HEK293 (cell line): ENCODE measurements around the gene OR2S2.

Source experiments
- CTCF ChIA-PET: fragments of 350-600 bp; formaldehyde crosslinking; extraction: SDS; loops from one replicate; lab custom pipeline; 2021; ENCODE audit warnings: antibody characterized with exemption; lab: Yijun Ruan, JAX
- POLR2A ChIA-PET: fragments of 300-600 bp; formaldehyde crosslinking; extraction: SDS; loops from one replicate; lab custom pipeline; 2020; ENCODE audit warnings: antibody characterized with exemption, inconsistent platforms; lab: Yijun Ruan, JAX
- H3K27ac ChIP-seq: fragments of 200-500 bp; sonication (Bioruptor generic); 2 replicates; pipeline ENCODE4 v1.5.1; 2014; ENCODE audit warnings: low read depth, low read length, control low read depth, inconsistent platforms; ENCODE audit errors: extremely low read depth
- H3K36me3 ChIP-seq, 2 experiments: fragments of 200-500 bp in 1 of 2; sonication (Bioruptor generic) in 1 of 2; 1 replicate in 1 of 2; 2 replicates in 1 of 2; pipeline ENCODE4 v1.5.1; 2014 to 2017; ENCODE audit warnings: inconsistent platforms in 2 of 2, low read length in 2 of 2; ENCODE audit not compliant: control insufficient read depth in 2 of 2, insufficient read depth in 1 of 2
- H3K4me1 ChIP-seq: fragments of 200-500 bp; sonication (Bioruptor generic); 2 replicates; pipeline ENCODE4 v1.5.1; 2014; ENCODE audit warnings: mild to moderate bottlenecking, low read length, inconsistent platforms; ENCODE audit not compliant: control insufficient read depth, insufficient read depth
- H3K4me3 ChIP-seq: 2 replicates; pipeline ENCODE4 v1.5.1; 2011; ENCODE audit warnings: low read depth, mild to moderate bottlenecking, control low read depth, low read length, moderate library complexity
- H3K9me3 ChIP-seq: fragments of 200-500 bp; sonication (Bioruptor generic); 2 replicates; pipeline ENCODE4 v1.5.1; 2014; ENCODE audit warnings: low read depth, low read length, inconsistent platforms; ENCODE audit not compliant: control insufficient read depth, insufficient read depth
- GFI1B ChIP-seq: fragments of 450-650 bp; formaldehyde crosslinking; IDR thresholded peaks from 2 replicates; pipeline ENCODE4 v1.5.1; 2016; ENCODE audit warnings: missing biosample characterization, missing genetic modification characterization
- GLI2 ChIP-seq: fragments of 450-650 bp; formaldehyde crosslinking; IDR thresholded peaks from 2 replicates; pipeline ENCODE4; 2017; ENCODE audit warnings: missing biosample characterization, missing genetic modification characterization, low read depth, borderline replicate concordance
- HIC1 ChIP-seq: fragments of 450-650 bp; formaldehyde crosslinking; IDR thresholded peaks from 2 replicates; pipeline ENCODE4 v1.5.1; 2016; ENCODE audit warnings: missing biosample characterization, missing genetic modification characterization
- KLF10 ChIP-seq: fragments of 450-650 bp; IDR thresholded peaks from 2 replicates; pipeline ENCODE4 v1.5.1; 2018; ENCODE audit warnings: missing biosample characterization, mild to moderate bottlenecking, missing genetic modification characterization
- KLF7 ChIP-seq: fragments of 450-650 bp; formaldehyde crosslinking; IDR thresholded peaks from 2 replicates; pipeline ENCODE4 v1.5.1; 2016; ENCODE audit warnings: missing biosample characterization, missing genetic modification characterization, borderline replicate concordance
- KLF9 ChIP-seq: fragments of 450-650 bp; formaldehyde crosslinking; IDR thresholded peaks from 2 replicates; pipeline ENCODE4 v1.5.1; 2016; ENCODE audit warnings: missing biosample characterization, missing genetic modification characterization, low read depth
- MEIS1 ChIP-seq: sonication (generic); formaldehyde crosslinking; IDR thresholded peaks from 2 replicates; pipeline ENCODE4 v1.8.1; 2022; ENCODE audit warnings: missing genetic modification reagents, mild to moderate bottlenecking, borderline replicate concordance
- OSR2 ChIP-seq: fragments of 450-650 bp; formaldehyde crosslinking; IDR thresholded peaks from 2 replicates; pipeline ENCODE4 v1.5.1; 2016; ENCODE audit warnings: missing biosample characterization, missing genetic modification characterization
- PRDM1 ChIP-seq: fragments of 450-650 bp; formaldehyde crosslinking; IDR thresholded peaks from 2 replicates; pipeline ENCODE4; 2016; ENCODE audit warnings: missing biosample characterization, missing genetic modification characterization
- RBAK ChIP-seq: fragments of 450-650 bp; formaldehyde crosslinking; IDR thresholded peaks from 2 replicates; pipeline ENCODE4 v1.5.1; 2016; ENCODE audit warnings: missing biosample characterization, missing genetic modification characterization
- SCRT2 ChIP-seq: fragments of 450-650 bp; formaldehyde crosslinking; IDR thresholded peaks from 2 replicates; pipeline ENCODE4 v1.5.1; 2016; ENCODE audit warnings: missing biosample characterization, missing genetic modification characterization
- SP3 ChIP-seq: fragments of 450-650 bp; formaldehyde crosslinking; IDR thresholded peaks from 2 replicates; pipeline ENCODE4 v1.5.1; 2016; ENCODE audit warnings: missing biosample characterization, missing genetic modification characterization
- TCF7L2 ChIP-seq: IDR thresholded peaks from 2 replicates; pipeline ENCODE4 v1.6.1; 2011; ENCODE audit warnings: low read depth, mild to moderate bottlenecking, inconsistent platforms, low read length, moderate library complexity, borderline replicate concordance
- ZNF10 ChIP-seq: fragments of 450-650 bp; formaldehyde crosslinking; IDR thresholded peaks from 2 replicates; pipeline ENCODE4 v1.5.1; 2017; ENCODE audit warnings: missing biosample characterization, missing genetic modification characterization
- ZNF140 ChIP-seq: fragments of 450-650 bp; formaldehyde crosslinking; IDR thresholded peaks from 2 replicates; pipeline ENCODE4 v1.5.1; 2016; ENCODE audit warnings: missing biosample characterization, missing genetic modification characterization
- ZNF146 ChIP-seq: fragments of 450-650 bp; formaldehyde crosslinking; IDR thresholded peaks from 2 replicates; pipeline ENCODE4 v1.5.1; 2016; ENCODE audit warnings: missing biosample characterization, missing genetic modification characterization
- ZNF19 ChIP-seq: fragments of 450-650 bp; formaldehyde crosslinking; IDR thresholded peaks from 2 replicates; pipeline ENCODE4; 2016; ENCODE audit warnings: missing biosample characterization, missing genetic modification characterization, low read depth
- ZNF266 ChIP-seq: fragments of 450-650 bp; formaldehyde crosslinking; IDR thresholded peaks from 2 replicates; pipeline ENCODE4 v1.5.1; 2016; ENCODE audit warnings: missing biosample characterization, missing genetic modification characterization, low read depth
- ZNF292 ChIP-seq: fragments of 450-650 bp; formaldehyde crosslinking; IDR thresholded peaks from 2 replicates; pipeline ENCODE4 v1.5.1; 2016; ENCODE audit warnings: low read depth, missing biosample characterization, missing genetic modification characterization, borderline replicate concordance
- ZNF394 ChIP-seq: fragments of 450-650 bp; formaldehyde crosslinking; IDR thresholded peaks from 2 replicates; pipeline ENCODE4 v1.5.1; 2016; ENCODE audit warnings: missing biosample characterization, missing genetic modification characterization, mild to moderate bottlenecking, moderate library complexity, borderline replicate concordance
- ZNF423 ChIP-seq: fragments of 450-650 bp; formaldehyde crosslinking; IDR thresholded peaks from 2 replicates; pipeline ENCODE4 v1.5.1; 2016; ENCODE audit warnings: missing biosample characterization, missing genetic modification characterization
- ZNF426 ChIP-seq: fragments of 450-650 bp; formaldehyde crosslinking; IDR thresholded peaks from 2 replicates; pipeline ENCODE4 v1.5.1; 2017; ENCODE audit warnings: missing biosample characterization, missing genetic modification characterization, mild to moderate bottlenecking, inconsistent platforms, moderate library complexity
- ZNF555 ChIP-seq: fragments of 450-650 bp; formaldehyde crosslinking; conservative IDR thresholded peaks from 2 replicates; pipeline ENCODE4 v1.5.1; 2017; ENCODE audit warnings: missing biosample characterization, mild to moderate bottlenecking, missing genetic modification characterization, inconsistent platforms
- ZNF560 ChIP-seq: fragments of 450-650 bp; formaldehyde crosslinking; IDR thresholded peaks from 2 replicates; pipeline ENCODE4 v1.5.1; 2017; ENCODE audit warnings: missing biosample characterization, missing genetic modification characterization, borderline replicate concordance
- ZNF571 ChIP-seq: fragments of 450-650 bp; formaldehyde crosslinking; IDR thresholded peaks from 2 replicates; pipeline ENCODE4 v1.5.0; 2017; ENCODE audit warnings: missing biosample characterization, missing genetic modification characterization
- ZNF585B ChIP-seq: fragments of 450-650 bp; formaldehyde crosslinking; IDR thresholded peaks from 2 replicates; pipeline ENCODE4 v1.5.1; 2016; ENCODE audit warnings: missing biosample characterization, missing genetic modification characterization
- ZNF610 ChIP-seq: fragments of 450-650 bp; formaldehyde crosslinking; IDR thresholded peaks from 2 replicates; pipeline ENCODE4 v1.5.1; 2016; ENCODE audit warnings: missing biosample characterization, missing genetic modification characterization, borderline replicate concordance
- ZNF639 ChIP-seq: fragments of 450-650 bp; formaldehyde crosslinking; IDR thresholded peaks from 2 replicates; pipeline ENCODE4 v1.5.1; 2016; ENCODE audit warnings: missing biosample characterization, missing genetic modification characterization
- ZNF704 ChIP-seq: fragments of 450-650 bp; formaldehyde crosslinking; IDR thresholded peaks from 2 replicates; pipeline ENCODE4 v1.5.1; 2016; ENCODE audit warnings: missing biosample characterization, missing genetic modification characterization
- ZNF776 ChIP-seq: fragments of 450-650 bp; formaldehyde crosslinking; IDR thresholded peaks from 2 replicates; pipeline ENCODE4 v1.5.0; 2017; ENCODE audit warnings: missing biosample characterization, missing genetic modification characterization, borderline replicate concordance
- ZSCAN18 ChIP-seq: fragments of 450-650 bp; formaldehyde crosslinking; IDR thresholded peaks from 2 replicates; pipeline ENCODE4 v1.5.1; 2016; ENCODE audit warnings: missing biosample characterization, missing genetic modification characterization

Gene OR2S2

DNA sequence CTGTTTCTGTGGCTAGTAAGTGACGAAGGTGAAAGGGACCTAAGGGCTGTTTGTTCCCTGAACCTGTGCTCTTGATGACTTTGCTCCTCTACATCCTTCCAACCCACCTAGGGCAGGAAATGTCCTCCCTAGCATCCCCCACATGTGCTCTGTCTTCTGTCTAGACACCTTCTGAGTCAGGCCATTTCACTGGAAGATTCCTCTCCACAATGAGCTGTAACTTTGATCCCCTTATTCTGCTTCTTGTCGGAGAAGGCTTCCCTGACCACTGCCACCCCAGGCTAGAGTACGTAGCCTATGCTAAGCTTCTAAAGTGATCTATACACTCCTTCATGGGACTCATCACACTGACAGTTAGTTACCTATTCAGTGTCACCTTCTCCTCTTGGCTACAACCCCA lies 27.0 kb downstream of the OR2S2 start:
- POLR2A ChIA-PET: no interaction called here
- no peak for TF ChIP-seq KLF9 (tag by site-specific recombination)
- TF ChIP-seq ZNF19 (tag by site-specific recombination): no peak
- TF ChIP-seq ZNF10: no peak
- no peak for TF ChIP-seq HIC1 (tag by site-specific recombination)
- TF ChIP-seq RBAK (tag by site-specific recombination): no peak
- TF ChIP-seq KLF7: no peak
- TF ChIP-seq ZNF140 (tag by site-specific recombination): no peak
- no peak for TF ChIP-seq ZNF394
- TF ChIP-seq ZNF292: no peak
- TF ChIP-seq ZNF704 (tag by site-specific recombination): no peak
- TF ChIP-seq ZNF426 (tag by site-specific recombination): no peak
- no peak for TF ChIP-seq ZNF146 (tag by site-specific recombination)
- TF ChIP-seq SP3: no peak
- TF ChIP-seq ZSCAN18 (tag by site-specific recombination): no peak
- TF ChIP-seq KLF10 (tag by site-specific recombination): no peak
- Histone ChIP-seq H3K9me3 (no peaks in the 10 kb centered on the region), H3K27ac (no peak overlapping the region), H3K4me1 (no peaks in the 10 kb centered on the region), H3K36me3 (no peaks in the 10 kb centered on the region), H3K4me3 (no peak overlapping the region)
- CTCF ChIA-PET: interaction anchor here (1.0 to 8.7 kb wide), 3 partner anchors 15 to 24 kb away, joined by 4 to 46 read pairs (median 5); no protein-coding TSS in a partner anchor

DNA sequence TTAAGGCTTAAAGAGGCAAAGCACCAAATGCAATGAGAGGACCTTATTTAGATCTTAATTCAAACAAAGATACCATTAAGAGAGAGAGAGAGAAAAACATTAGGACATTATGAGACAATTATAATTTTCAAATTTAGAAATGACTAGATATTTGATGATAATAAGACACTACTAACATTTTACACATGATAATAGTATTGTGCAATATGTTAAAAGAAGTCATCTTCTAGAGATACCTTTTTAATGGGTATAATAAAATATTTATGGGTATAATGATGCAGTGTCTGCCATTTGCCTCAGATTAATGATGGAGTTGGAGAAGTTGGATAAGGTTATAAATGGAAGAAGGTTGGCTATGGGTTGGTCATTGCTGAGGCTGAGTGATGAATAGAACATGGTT lies 27.4 kb downstream of the OR2S2 start:
- TF ChIP-seq PRDM1: no peak
- TF ChIP-seq ZNF266 (tag by site-specific recombination): no peak
- TF ChIP-seq GLI2 (tag by site-specific recombination): no peak
- TF ChIP-seq ZNF555 (tag by site-specific recombination): no peak
- no peak for TF ChIP-seq MEIS1 (CRISPR knock-in tag)
- TF ChIP-seq ZNF146 (tag by site-specific recombination): no peak
- TF ChIP-seq GFI1B: no peak
- no peak for TF ChIP-seq ZNF560
- TF ChIP-seq OSR2 (tag by site-specific recombination): no peak
- TF ChIP-seq ZNF639 (tag by site-specific recombination): no peak
- no peak for TF ChIP-seq ZNF610 (tag by site-specific recombination)
- TF ChIP-seq ZNF423 (tag by site-specific recombination): no peak
- no peak for TF ChIP-seq ZNF585B
- TF ChIP-seq ZNF776: no peak
- no peak for TF ChIP-seq ZNF571
- TF ChIP-seq SCRT2 (tag by site-specific recombination): no peak
- no peak for TF ChIP-seq TCF7L2
- Histone ChIP-seq H3K9me3 (no peaks in the 10 kb centered on the region), H3K4me3 (no peak overlapping the region), H3K36me3 (no peaks in the 10 kb centered on the region), H3K4me1 (no peaks in the 10 kb centered on the region), H3K27ac (no peak overlapping the region)
- POLR2A ChIA-PET: no interaction called here
- CTCF ChIA-PET: interaction anchor here (1.0 to 8.7 kb wide), 2 partner anchors 15 to 24 kb away, joined by 4 to 46 read pairs; no protein-coding TSS in a partner anchor
